K562 (cell line): ENCODE results near the gene GNGT2. TPM values are rescaled to one million over a fixed set of nuclear protein-coding genes. Genes with fewer than 3 reads are reported as not detected.

Source experiments
- ATF1 ChIP-seq, 2 experiments: fragments of 450-650 bp in 1 of 2; IDR thresholded peaks; 2 replicates each; pipeline ENCODE4 v1.6.1; 2016; ENCODE audit warnings: missing compliant biosample characterization in 1 of 2, missing genetic modification characterization in 1 of 2
- BRCA1 ChIP-seq, 2 experiments: fragments of 450-650 bp in 1 of 2; sonication (generic) in 1 of 2; formaldehyde crosslinking in 1 of 2; IDR thresholded peaks; 2 replicates each; pipeline versions ENCODE4 v1.5.0 to v1.6.1; 2017 to 2020; ENCODE audit warnings: mild to moderate bottlenecking in 1 of 2, missing genetic modification reagents in 1 of 2
- CBX5 ChIP-seq: IDR thresholded peaks from 2 replicates; pipeline ENCODE4 v1.6.1; 2014; ENCODE audit warnings: low read depth, borderline replicate concordance
- CBX8 ChIP-seq: fragments of 200-600 bp; sonication (generic); IDR thresholded peaks from 2 replicates; pipeline ENCODE4 v1.6.1; 2012; ENCODE audit warnings: borderline replicate concordance, mixed run types, low read depth, mild to moderate bottlenecking, moderate library complexity, mixed read lengths, low read length, control low read depth, inconsistent platforms; ENCODE audit not compliant: poor library complexity, severe bottlenecking; ENCODE audit errors: extremely low read depth
- ELF2 ChIP-seq: fragments of 250-450 bp; sonication (Bioruptor Pico); IDR thresholded peaks from 2 replicates; pipeline ENCODE4 v1.5.0; 2021; ENCODE audit warnings: mild to moderate bottlenecking
- NFE2 ChIP-seq: IDR thresholded peaks from 2 replicates; pipeline ENCODE4 v1.6.1; 2014; ENCODE audit warnings: antibody characterized with exemption, low read depth
- ZFPM2 ChIP-seq: fragments of 250-450 bp; sonication (Bioruptor Pico); IDR thresholded peaks from 2 replicates; pipeline ENCODE4 v1.5.1; 2022; ENCODE audit warnings: mild to moderate bottlenecking
- ZNF24 ChIP-seq: fragments of 450-650 bp; IDR thresholded peaks from 2 replicates; pipeline ENCODE4 v1.6.1; 2016
- ZNF444 ChIP-seq: fragments of 250-450 bp; sonication (Bioruptor Pico); IDR thresholded peaks from 2 replicates; pipeline ENCODE4 v1.4.0; 2020; ENCODE audit warnings: mild to moderate bottlenecking, moderate library complexity
- ZNF57 ChIP-seq: fragments of 450-650 bp; formaldehyde crosslinking; IDR thresholded peaks from 2 replicates; pipeline ENCODE4 v1.4.0; 2020; ENCODE audit warnings: mild to moderate bottlenecking, moderate library complexity
- ZZZ3 ChIP-seq: fragments of 450-650 bp; IDR thresholded peaks from 2 replicates; pipeline ENCODE4 v1.6.1; 2016; ENCODE audit warnings: antibody characterized with exemption, mild to moderate bottlenecking, moderate library complexity
- polyA plus RNA-seq, 8 experiments: library from polyadenylated mRNA; depleted of rRNA in 4 of 8; stranded (reverse) in 5 of 8; unstranded in 3 of 8; fragments of >200 nt; fragmentation: Nextera tagmentation in 2 of 8; fragmentation: Illumina TruSeq in 1 of 8; extraction: Ambion mirVana in 2 of 8; extraction: Trizol in 1 of 8; gene quantifications; 2 replicates each; pipeline versions ENCODE4 v1.2.1 to v1.2.3, GENCODE V29; 2011 to 2014; ENCODE audit warnings: inconsistent platforms in 1 of 8, missing spikeins in 1 of 8
- total RNA-seq, 7 experiments: library from RNA; depleted of rRNA in 6 of 7; stranded (reverse); fragments of >200 nt in 6 of 7; fragmentation: Illumina TruSeq in 2 of 7; extraction: Trizol in 2 of 7; gene quantifications; 2 replicates each; pipeline versions ENCODE4 v1.2.1 to v1.2.3, GENCODE V29; 2011 to 2021; ENCODE audit warnings: low replicate concordance in 1 of 7
- TF ChIP-seq, protein P1 (sequence below): fragments of 250-450 bp; sonication (Bioruptor Pico); IDR thresholded peaks from 2 replicates; pipeline ENCODE4 v1.8.0; 2022; ENCODE audit warnings: inconsistent platforms, mild to moderate bottlenecking, moderate library complexity, borderline replicate concordance
- TF ChIP-seq, protein P2 (sequence below), 2 experiments: fragments of 450-650 bp in 1 of 2; sonication (generic) in 1 of 2; formaldehyde crosslinking; conservative IDR thresholded peaks; 2 replicates each; pipeline versions ENCODE4 v1.4.0 to v1.8.1; 2020 to 2022; ENCODE audit warnings: mild to moderate bottlenecking in 1 of 2, missing genetic modification reagents in 1 of 2
- TF ChIP-seq, protein P3 (sequence below): fragments of 250-450 bp; sonication (Bioruptor Pico); IDR thresholded peaks from 2 replicates; pipeline ENCODE4 v1.4.0; 2020; ENCODE audit warnings: mild to moderate bottlenecking
- TF ChIP-seq, protein P4 (sequence below): fragments of 450-650 bp; IDR thresholded peaks from 2 replicates; pipeline ENCODE4 v1.6.1; 2016; ENCODE audit warnings: low read depth

Gene GNGT2
- total and polyA plus RNA-seq, 9 of the 15 experiments (the other 6 are each of a cell fraction or from before 2014, with no cell fraction given): not detected

DNA sequence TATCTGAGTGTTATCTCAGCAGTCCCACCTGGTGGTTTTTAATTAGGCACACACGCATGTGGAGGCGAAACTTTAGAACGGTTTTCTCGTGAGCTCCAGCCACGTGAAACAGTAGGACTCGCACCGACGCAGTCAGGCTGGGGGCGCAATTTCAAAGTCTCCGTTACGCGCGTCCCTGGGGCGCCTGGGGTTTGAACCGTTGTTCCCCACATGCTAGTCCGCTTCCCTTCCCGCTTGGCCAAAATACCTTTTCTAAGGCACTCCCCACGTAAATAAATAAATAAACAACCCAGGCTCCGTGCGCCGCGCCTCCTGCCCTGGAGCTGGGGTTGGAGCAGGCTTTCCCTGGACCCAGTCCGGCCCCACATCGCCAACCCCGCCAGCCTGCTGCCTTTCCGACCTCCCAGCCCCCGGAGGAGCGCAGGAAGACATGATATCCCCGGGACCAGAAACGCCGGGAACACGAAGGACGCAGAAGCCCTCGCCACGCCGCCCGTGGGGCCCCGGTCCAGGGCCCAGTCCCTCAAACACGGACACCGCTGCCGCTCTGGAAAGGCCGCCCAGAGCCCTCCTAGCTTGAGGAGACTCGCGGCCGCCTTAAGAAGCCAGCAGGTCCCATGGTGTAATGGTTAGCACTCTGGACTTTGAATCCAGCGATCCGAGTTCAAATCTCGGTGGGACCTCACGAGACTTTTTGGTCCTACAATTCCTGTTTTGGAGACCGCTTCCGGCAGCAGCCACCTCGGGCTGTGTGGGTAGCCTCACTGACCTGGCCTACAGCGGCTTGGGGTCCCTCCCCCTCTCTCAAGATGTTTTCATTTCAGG lies 18.2 kb downstream of the GNGT2 start (continued):
- TF ChIP-seq, protein P1, sequence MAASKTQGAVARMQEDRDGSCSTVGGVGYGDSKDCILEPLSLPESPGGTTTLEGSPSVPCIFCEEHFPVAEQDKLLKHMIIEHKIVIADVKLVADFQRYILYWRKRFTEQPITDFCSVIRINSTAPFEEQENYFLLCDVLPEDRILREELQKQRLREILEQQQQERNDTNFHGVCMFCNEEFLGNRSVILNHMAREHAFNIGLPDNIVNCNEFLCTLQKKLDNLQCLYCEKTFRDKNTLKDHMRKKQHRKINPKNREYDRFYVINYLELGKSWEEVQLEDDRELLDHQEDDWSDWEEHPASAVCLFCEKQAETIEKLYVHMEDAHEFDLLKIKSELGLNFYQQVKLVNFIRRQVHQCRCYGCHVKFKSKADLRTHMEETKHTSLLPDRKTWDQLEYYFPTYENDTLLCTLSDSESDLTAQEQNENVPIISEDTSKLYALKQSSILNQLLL (CRISPR knock-in tag): no peak
- TF ChIP-seq, protein P2, sequence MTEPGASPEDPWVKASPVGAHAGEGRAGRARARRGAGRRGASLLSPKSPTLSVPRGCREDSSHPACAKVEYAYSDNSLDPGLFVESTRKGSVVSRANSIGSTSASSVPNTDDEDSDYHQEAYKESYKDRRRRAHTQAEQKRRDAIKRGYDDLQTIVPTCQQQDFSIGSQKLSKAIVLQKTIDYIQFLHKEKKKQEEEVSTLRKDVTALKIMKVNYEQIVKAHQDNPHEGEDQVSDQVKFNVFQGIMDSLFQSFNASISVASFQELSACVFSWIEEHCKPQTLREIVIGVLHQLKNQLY (CRISPR knock-in tag; conservative IDR thresholded peaks at IDR 0.05): peak in 1 of 2 experiments; percentile 60; a peak in 1 of 4 replicates
- TF ChIP-seq ZNF444 (CRISPR knock-in tag) (no peak), ZZZ3 (no peak), ZNF24 (no peak), ZFPM2 (CRISPR knock-in tag) (no peak), BRCA1 (IDR thresholded peaks at IDR 0.05) (no peak), BRCA1 (CRISPR knock-in tag; IDR thresholded peaks at IDR 0.05) (no peak), ATF1 (CRISPR knock-in tag; IDR thresholded peaks at IDR 0.05) (no peak), ATF1 (tag; IDR thresholded peaks at IDR 0.05) (peak; percentile 85), ZNF57 (CRISPR knock-in tag) (no peak), ELF2 (CRISPR knock-in tag) (no peak), CBX8 (no peak), NFE2 (no peak), CBX5 (0 out of 2 replicates have a peak, but pooled peaks have one; percentile 39)
- TF ChIP-seq, protein P3, sequence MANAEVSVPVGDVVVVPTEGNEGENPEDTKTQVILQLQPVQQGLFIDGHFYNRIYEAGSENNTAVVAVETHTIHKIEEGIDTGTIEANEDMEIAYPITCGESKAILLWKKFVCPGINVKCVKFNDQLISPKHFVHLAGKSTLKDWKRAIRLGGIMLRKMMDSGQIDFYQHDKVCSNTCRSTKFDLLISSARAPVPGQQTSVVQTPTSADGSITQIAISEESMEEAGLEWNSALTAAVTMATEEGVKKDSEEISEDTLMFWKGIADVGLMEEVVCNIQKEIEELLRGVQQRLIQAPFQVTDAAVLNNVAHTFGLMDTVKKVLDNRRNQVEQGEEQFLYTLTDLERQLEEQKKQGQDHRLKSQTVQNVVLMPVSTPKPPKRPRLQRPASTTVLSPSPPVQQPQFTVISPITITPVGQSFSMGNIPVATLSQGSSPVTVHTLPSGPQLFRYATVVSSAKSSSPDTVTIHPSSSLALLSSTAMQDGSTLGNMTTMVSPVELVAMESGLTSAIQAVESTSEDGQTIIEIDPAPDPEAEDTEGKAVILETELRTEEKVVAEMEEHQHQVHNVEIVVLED: peak; percentile 87
- TF ChIP-seq, protein P4, sequence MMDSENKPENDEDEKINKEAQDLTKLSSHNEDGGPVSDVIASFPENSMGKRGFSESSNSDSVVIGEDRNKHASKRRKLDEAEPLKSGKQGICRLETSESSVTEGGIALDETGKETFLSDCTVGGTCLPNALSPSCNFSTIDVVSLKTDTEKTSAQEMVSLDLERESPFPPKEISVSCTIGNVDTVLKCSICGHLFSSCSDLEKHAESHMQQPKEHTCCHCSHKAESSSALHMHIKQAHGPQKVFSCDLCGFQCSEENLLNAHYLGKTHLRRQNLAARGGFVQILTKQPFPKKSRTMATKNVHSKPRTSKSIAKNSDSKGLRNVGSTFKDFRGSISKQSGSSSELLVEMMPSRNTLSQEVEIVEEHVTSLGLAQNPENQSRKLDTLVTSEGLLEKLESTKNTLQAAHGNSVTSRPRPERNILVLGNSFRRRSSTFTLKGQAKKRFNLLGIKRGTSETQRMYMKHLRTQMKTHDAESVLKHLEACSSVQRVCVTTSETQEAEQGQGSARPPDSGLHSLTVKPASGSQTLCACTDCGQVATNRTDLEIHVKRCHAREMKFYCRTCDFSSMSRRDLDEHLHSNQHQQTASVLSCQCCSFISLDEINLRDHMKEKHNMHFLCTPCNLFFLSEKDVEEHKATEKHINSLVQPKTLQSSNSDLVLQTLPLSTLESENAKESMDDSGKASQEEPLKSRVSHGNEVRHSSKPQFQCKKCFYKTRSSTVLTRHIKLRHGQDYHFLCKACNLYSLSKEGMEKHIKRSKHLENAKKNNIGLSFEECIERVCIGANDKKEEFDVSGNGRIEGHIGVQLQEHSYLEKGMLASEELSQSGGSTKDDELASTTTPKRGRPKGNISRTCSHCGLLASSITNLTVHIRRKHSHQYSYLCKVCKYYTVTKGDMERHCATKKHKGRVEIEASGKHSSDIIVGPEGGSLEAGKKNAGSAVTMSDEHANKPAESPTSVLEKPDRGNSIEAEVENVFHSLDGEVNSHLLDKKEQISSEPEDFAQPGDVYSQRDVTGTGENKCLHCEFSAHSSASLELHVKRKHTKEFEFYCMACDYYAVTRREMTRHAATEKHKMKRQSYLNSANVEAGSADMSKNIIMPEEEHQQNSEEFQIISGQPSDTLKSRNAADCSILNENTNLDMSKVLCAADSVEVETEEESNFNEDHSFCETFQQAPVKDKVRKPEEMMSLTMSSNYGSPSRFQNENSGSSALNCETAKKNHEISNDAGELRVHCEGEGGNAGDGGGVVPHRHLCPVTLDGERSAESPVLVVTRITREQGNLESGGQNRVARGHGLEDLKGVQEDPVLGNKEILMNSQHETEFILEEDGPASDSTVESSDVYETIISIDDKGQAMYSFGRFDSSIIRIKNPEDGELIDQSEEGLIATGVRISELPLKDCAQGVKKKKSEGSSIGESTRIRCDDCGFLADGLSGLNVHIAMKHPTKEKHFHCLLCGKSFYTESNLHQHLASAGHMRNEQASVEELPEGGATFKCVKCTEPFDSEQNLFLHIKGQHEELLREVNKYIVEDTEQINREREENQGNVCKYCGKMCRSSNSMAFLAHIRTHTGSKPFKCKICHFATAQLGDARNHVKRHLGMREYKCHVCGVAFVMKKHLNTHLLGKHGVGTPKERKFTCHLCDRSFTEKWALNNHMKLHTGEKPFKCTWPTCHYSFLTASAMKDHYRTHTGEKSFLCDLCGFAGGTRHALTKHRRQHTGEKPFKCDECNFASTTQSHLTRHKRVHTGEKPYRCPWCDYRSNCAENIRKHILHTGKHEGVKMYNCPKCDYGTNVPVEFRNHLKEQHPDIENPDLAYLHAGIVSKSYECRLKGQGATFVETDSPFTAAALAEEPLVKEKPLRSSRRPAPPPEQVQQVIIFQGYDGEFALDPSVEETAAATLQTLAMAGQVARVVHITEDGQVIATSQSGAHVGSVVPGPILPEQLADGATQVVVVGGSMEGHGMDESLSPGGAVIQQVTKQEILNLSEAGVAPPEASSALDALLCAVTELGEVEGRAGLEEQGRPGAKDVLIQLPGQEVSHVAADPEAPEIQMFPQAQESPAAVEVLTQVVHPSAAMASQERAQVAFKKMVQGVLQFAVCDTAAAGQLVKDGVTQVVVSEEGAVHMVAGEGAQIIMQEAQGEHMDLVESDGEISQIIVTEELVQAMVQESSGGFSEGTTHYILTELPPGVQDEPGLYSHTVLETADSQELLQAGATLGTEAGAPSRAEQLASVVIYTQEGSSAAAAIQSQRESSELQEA: peak; percentile 69
